Measurements from ENCODE around the gene TBC1D22A.

- TF ChIP-seq, protein P1, sequence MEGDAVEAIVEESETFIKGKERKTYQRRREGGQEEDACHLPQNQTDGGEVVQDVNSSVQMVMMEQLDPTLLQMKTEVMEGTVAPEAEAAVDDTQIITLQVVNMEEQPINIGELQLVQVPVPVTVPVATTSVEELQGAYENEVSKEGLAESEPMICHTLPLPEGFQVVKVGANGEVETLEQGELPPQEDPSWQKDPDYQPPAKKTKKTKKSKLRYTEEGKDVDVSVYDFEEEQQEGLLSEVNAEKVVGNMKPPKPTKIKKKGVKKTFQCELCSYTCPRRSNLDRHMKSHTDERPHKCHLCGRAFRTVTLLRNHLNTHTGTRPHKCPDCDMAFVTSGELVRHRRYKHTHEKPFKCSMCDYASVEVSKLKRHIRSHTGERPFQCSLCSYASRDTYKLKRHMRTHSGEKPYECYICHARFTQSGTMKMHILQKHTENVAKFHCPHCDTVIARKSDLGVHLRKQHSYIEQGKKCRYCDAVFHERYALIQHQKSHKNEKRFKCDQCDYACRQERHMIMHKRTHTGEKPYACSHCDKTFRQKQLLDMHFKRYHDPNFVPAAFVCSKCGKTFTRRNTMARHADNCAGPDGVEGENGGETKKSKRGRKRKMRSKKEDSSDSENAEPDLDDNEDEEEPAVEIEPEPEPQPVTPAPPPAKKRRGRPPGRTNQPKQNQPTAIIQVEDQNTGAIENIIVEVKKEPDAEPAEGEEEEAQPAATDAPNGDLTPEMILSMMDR (IDR thresholded peaks at IDR 0.05), result no peak
- no peak for TF ChIP-seq POLR2A (IDR thresholded peaks at IDR 0.05)
- TF ChIP-seq POLR2AphosphoS5 (IDR thresholded peaks at IDR 0.05), result no peak
Measured at GRCh38 chr22:47128622-47129215, 366.3 kb downstream of the TBC1D22A start.
